Stimulated activated CD4-positive, alpha-beta T cell treated with anti-CD3 and anti-CD28 coated beads, Interleukin-1b, Interleukin-23, amount 100 ng/mL, for 24 hours (primary cell): ENCODE data around the gene ERFE.
A peak's percentile ranks its signal among the peaks of the same experiment; 100 is the strongest.
"Not testable (repeated sequence)": the region's sequence is repeated elsewhere in the genome, so short reads cannot be mapped to it uniquely, and the experiment has no call there.

ENCODE experiments used
- DNase-seq, 4 experiments: peaks; one replicate each; pipeline ENCODE4 v3.0.0-alpha.2; 2020; ENCODE audit warnings: low read depth in 4 of 4, low spot score in 1 of 4

The ERFE gene

GRCh38 chr2:238168196-238169047, 9.7 kb downstream of the ERFE start:
- no peak for DNase-seq

GRCh38 chr2:238169048-238169707, 10.4 kb downstream of the ERFE start:
- no peak for DNase-seq

GRCh38 chr2:238169708-238170251, 11.0 kb downstream of the ERFE start:
- DNase-seq = no peak

DNA sequence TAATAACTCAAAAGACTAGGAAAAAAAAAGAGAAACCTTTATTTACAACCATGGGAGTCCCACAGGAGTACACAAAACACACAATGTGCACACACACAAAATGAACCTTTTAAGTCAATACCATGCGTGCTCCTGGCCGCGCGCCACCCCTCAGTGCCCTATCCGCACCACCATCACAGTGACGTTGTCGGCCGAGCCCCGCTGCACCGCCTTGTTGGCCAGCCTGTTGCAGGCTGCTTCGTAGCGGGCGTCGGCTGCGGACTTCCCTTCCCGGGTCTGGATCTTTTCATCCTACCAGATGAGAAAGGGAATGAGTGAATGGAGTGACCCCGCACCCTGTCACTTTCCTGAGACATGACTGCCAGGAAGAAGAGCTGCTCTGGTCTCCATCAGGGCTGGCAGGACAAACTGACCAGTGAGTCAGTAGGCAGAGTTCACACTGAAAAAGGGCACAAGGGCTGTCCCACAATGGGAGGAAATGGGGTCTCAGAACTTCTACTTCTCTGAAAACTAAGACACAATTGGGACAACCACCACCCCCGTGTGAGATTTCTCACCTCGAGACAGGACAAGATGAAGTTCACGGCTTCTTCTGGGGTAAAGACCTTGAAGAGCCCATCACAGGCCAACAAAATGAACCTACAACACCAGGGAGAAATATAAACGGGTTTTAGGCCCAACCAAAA, 11.8 kb downstream of the ERFE start:
- no peak for DNase-seq

- not testable (repeated sequence) for DNase-seq
Measured at GRCh38 chr2:238171072-238171431, 12.3 kb downstream of the ERFE start.

DNA sequence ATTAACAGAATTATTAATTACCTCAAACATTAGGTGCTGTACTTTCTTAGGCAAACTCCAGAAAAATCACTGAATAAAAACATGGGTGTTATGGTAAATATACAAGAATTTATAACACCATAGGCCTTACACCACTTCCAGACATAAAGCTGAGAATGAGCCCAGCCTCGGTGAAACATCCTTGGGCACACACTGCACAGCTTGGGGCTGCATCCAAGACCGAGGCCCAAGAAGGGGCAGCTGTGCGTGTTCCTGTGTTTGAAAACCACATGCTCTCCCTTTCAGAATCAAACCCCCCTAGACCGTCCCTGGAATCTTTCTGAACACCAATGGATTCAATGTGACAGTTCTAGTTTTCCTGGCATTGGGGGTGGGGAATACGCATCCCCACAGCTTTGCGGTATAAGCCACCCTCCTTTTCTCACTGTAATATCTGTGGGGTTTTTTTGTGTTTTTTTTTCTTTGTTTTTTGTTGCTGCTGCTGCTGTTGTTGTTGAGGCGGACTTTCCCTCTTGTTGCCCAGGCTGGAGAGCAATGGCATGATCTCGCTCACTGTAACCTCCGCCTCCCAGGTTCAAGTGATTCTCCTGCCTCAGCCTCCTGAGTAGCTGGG, 12.9 kb downstream of the ERFE start:
- DNase-seq = no peak

GRCh38 chr2:238172439-238172838, 13.7 kb downstream of the ERFE start:
- no peak for DNase-seq

DNA sequence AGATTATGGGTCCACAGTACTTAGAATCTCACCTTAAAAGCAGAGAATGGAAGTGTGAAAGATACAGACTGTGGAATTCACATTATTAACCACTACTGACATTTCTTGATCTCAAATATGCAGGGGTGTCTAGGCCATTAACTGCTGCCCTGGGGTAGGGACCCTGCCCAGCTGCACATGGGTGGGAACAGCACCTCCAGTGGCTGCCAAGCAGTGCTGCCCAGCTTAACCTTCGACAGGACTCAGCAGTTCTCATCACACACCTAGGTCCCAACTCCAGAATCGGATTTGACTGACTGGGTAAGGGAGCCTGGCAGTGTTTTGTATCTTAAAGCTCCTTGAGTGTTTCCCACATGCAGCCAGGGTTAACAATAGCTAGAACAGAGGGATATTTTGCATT, 14.9 kb downstream of the ERFE start:
- DNase-seq = no peak

GRCh38 chr2:238174291-238174690, 15.5 kb downstream of the ERFE start:
- DNase-seq = no peak

GRCh38 chr2:238174701-238175100, 15.9 kb downstream of the ERFE start:
- DNase-seq = no peak

- no peak for DNase-seq
Measured at GRCh38 chr2:238176613-238177012, 17.8 kb downstream of the ERFE start.

DNA sequence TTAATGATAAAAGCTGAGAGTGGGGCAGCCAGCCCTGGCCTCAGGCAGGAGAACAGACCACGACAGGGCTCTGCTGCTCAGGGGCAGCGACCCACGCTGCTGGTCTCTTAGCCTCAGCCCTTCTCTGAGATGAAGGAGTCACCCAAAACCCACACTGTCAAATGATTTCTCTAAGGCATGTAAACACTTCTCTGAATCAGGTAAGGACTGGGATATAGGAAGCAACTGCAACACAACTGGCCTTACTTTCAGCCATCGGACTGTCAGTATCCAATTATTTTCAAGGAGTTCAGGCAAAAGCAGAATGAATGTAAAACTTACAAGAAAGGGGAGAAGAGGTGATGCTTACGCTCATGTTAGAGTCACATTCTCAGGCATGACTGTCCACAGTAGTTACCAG, 21.8 kb downstream of the ERFE start:
- no peak for DNase-seq

DNA sequence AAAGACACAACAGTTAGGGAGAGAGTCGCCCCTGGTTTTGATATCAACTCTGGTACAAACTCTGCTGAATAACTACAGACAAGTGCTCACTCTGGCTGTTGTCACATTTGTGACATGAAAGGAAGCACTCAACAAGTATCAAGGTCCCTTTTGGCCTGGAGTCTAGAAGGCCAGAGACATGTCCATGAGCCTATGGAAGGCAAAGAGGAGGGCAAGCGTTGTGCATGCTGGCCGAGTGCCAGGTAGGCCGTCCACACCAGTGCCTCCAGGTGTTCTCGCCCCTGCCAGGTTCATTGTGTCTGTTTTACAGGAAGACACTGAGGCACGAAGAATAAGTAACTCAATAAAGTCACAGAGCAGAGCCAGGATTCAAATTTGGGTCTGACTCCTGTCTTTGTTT, 23.6 kb downstream of the ERFE start:
- no peak for DNase-seq

- DNase-seq = no peak
Measured at GRCh38 chr2:238183821-238184220, 25.1 kb downstream of the ERFE start.

GRCh38 chr2:238187618-238188548, 29.1 kb downstream of the ERFE start:
- DNase-seq = no peak

GRCh38 chr2:238190445-238190844, 31.7 kb downstream of the ERFE start:
- no peak for DNase-seq

GRCh38 chr2:238202326-238203093, 43.7 kb downstream of the ERFE start:
- DNase-seq = no peak

DNA sequence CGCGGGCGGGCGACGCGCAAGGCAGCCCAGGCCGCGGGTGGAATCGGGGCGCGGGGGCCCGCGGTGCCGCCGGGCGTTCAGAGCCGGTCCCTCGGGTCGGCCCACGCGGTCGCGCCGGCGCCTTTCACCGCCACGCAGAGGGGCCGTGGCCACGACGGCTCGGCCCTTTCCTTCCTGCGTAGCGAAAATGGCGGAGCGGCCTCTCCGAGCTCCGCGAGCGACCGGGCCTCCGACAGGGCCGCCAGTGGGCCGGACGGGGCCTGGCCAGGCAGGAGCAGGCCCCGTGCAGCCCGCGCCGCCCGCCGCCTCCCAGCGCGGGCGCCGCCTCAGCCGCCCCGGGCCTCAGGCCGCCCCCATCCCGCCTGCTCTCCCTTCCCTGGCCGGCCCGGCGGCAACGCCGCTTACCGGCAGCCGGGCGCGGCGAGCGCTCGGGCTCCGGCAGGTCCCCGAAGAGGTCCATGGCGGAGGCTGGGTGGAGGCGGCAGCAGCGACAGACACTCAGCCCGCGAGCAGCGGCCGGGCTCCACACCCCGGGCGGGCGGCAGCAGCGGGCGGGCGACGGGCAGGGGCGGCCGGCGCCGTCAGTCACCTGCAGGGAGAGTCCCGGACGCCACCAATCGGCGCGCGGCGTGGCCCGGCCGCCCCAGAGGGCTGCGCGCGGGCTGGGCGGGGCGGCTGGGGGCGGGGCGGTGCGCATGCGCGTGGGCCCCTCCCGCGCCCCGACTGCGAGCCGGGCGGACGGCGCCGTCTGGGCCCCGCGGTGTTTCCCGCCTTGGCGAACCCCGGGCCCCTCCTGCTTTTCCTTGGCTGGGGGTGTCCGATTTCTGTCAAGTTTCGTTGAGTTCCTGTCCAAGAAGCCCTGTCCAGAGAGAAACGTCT, 44.6 kb downstream of the ERFE start, which contains the start of gene ILKAP:
Gene ILKAP, minus strand, starts transcription at position 602 of the 879 bp plus-strand sequence. Its CDS starts 142 bp downstream, at position 460.
- peak; percentile 68 to 85 (median 82) for DNase-seq
